Astrocyte (in vitro differentiated cells and primary cell): Measurements from ENCODE around the gene KDF1. TPM values are rescaled to one million over a fixed set of nuclear protein-coding genes. Genes with fewer than 3 reads are reported as not detected.
A peak's percentile ranks its signal among the peaks of the same experiment; 100 is the strongest.

Source experiments
- DNase-seq: peaks from one replicate; pipeline ENCODE4 v3.0.0-alpha.2; 2010; ENCODE audit warnings: low read depth
- FAIRE-seq: peaks from 2 replicates; lab custom pipeline; 2011; peaks lifted over from hg19 to GRCh38; lab: Jason Lieb, UNC
- H2AFZ ChIP-seq: 2 replicates; pipeline ENCODE4 v1.6.0; 2012; ENCODE audit warnings: low read depth, low read length, inconsistent platforms
- H3K27ac ChIP-seq: 2 replicates; pipeline ENCODE4 v1.5.1; 2011; ENCODE audit warnings: low read depth, low read length, inconsistent platforms
- H3K27me3 ChIP-seq: 2 replicates; pipeline ENCODE4 v1.6.0; 2011; ENCODE audit warnings: low read length, inconsistent platforms; ENCODE audit not compliant: insufficient read depth
- H3K36me3 ChIP-seq: 2 replicates; pipeline ENCODE4 v1.5.1; 2011; ENCODE audit warnings: low read length, inconsistent platforms; ENCODE audit not compliant: insufficient read depth
- H3K4me1 ChIP-seq: 2 replicates; pipeline ENCODE4 v1.5.1; 2011; ENCODE audit warnings: low read length, inconsistent platforms; ENCODE audit not compliant: insufficient read depth
- H3K4me2 ChIP-seq: 2 replicates; pipeline ENCODE4 v1.6.0; 2012; ENCODE audit warnings: low read length, inconsistent platforms
- H3K4me3 ChIP-seq: 2 replicates; pipeline ENCODE4 v1.5.1; 2011; ENCODE audit warnings: low read depth, mild to moderate bottlenecking, low read length, inconsistent platforms; ENCODE audit not compliant: insufficient read depth
- H3K79me2 ChIP-seq: 2 replicates; pipeline ENCODE4 v1.6.0; 2012; ENCODE audit warnings: mild to moderate bottlenecking, low read length, inconsistent platforms; ENCODE audit not compliant: insufficient read depth
- H3K9ac ChIP-seq: 2 replicates; pipeline ENCODE4 v1.6.0; 2012; ENCODE audit warnings: mild to moderate bottlenecking, low read length, inconsistent platforms
- H3K9me3 ChIP-seq: 2 replicates; pipeline ENCODE4 v1.5.1; 2012; ENCODE audit warnings: low read depth, mild to moderate bottlenecking, low read length, inconsistent platforms; ENCODE audit not compliant: insufficient read depth
- H4K20me1 ChIP-seq: 2 replicates; pipeline ENCODE4 v1.6.0; 2012; ENCODE audit warnings: low read length, inconsistent platforms; ENCODE audit not compliant: insufficient read depth
- H3K27ac Mint-ChIP-seq: one replicate; pipeline ENCODE4 v1.8.0; 2021; ENCODE audit warnings: mild to moderate bottlenecking, mixed read lengths; ENCODE audit not compliant: unreplicated experiment
- H3K27me3 Mint-ChIP-seq: one replicate; pipeline ENCODE4 v1.8.0; 2021; ENCODE audit warnings: low read depth, mixed read lengths; ENCODE audit not compliant: unreplicated experiment
- H3K36me3 Mint-ChIP-seq: one replicate; pipeline ENCODE4 v1.8.0; 2021; ENCODE audit warnings: low read depth, mixed read lengths; ENCODE audit not compliant: unreplicated experiment
- H3K4me1 Mint-ChIP-seq: one replicate; pipeline ENCODE4 v1.8.0; 2021; ENCODE audit warnings: low read depth, mixed read lengths; ENCODE audit not compliant: unreplicated experiment
- H3K4me3 Mint-ChIP-seq: one replicate; pipeline ENCODE4 v1.8.0; 2021; ENCODE audit warnings: mild to moderate bottlenecking, moderate library complexity, mixed read lengths; ENCODE audit not compliant: unreplicated experiment
- H3K9me3 Mint-ChIP-seq: one replicate; pipeline ENCODE4 v1.8.0; 2021; ENCODE audit warnings: mild to moderate bottlenecking, mixed read lengths; ENCODE audit not compliant: unreplicated experiment
- CTCF ChIP-seq: IDR thresholded peaks from 2 replicates; pipeline ENCODE4 v1.5.1; 2011; ENCODE audit warnings: low read depth, mild to moderate bottlenecking, inconsistent platforms, low read length, moderate library complexity; ENCODE audit not compliant: insufficient read depth
- EZH2 ChIP-seq: IDR thresholded peaks from 2 replicates; pipeline ENCODE4 v1.6.1; 2012; ENCODE audit warnings: mild to moderate bottlenecking, low read length, inconsistent platforms; ENCODE audit not compliant: insufficient read depth
- total RNA-seq: library from RNA; stranded (reverse); gene quantifications from 2 replicates; pipeline ENCODE4 v1.2.1, GENCODE V29; 2021

The KDF1 gene
- total RNA-seq, 1 donor from 2014 or later = 0.54 TPM

GRCh38 chr1:26994787-26995517 lies 34.7 kb upstream of the KDF1 start:
- Mint-ChIP-seq H3K27ac (peak overlapping the region; percentile 58), H3K4me1 (peaks cover 54% of the 10 kb centered on the region), H3K27me3 (no peaks in the 10 kb centered on the region), H3K9me3 (no peaks in the 10 kb centered on the region), H3K36me3 (peaks cover 6% of the 10 kb centered on the region), H3K4me3 (peak overlapping the region; percentile 90)
- Histone ChIP-seq H3K27ac (no peak overlapping the region), H3K9me3 (no peaks in the 10 kb centered on the region), H3K4me3 (peak overlapping the region; percentile 64), H2AFZ (peak overlapping the region; percentile 82), H3K27me3 (no peaks in the 10 kb centered on the region), H3K4me1 (peaks cover 57% of the 10 kb centered on the region), H3K36me3 (no peaks in the 10 kb centered on the region), H3K79me2 (peaks cover 11% of the 10 kb centered on the region), H3K9ac (peak overlapping the region; percentile 75), H3K4me2 (peak overlapping the region; percentile 90), H4K20me1 (peaks cover 18% of the 10 kb centered on the region)
- FAIRE-seq (no peak), DNase-seq (no peak)
- TF ChIP-seq CTCF = no peak
- no peak for TF ChIP-seq EZH2

GRCh38 chr1:26994020-26994786 lies 33.9 kb upstream of the KDF1 start:
- peaks cover 46% of the 10 kb centered on the region for H3K4me1 Mint-ChIP-seq

More at GRCh38 chr1:26994020-26994786, 33.9 kb upstream of the KDF1 start:
- Histone ChIP-seq H3K4me1 (peaks cover 50% of the 10 kb centered on the region), H3K27me3 (no peaks in the 10 kb centered on the region), H3K27ac (no peak overlapping the region), H4K20me1 (peaks cover 18% of the 10 kb centered on the region), H2AFZ (peak overlapping the region; percentile 82), H3K79me2 (peaks cover 11% of the 10 kb centered on the region), H3K9ac (peak overlapping the region; percentile 75), H3K4me3 (peak overlapping the region; percentile 64), H3K9me3 (no peaks in the 10 kb centered on the region), H3K4me2 (peak overlapping the region; percentile 90), H3K36me3 (no peaks in the 10 kb centered on the region)
- H3K27ac Mint-ChIP-seq = no peak overlapping the region
- no peak for TF ChIP-seq CTCF
- no peak for TF ChIP-seq EZH2
- H3K36me3 Mint-ChIP-seq = peaks cover 6% of the 10 kb centered on the region
- FAIRE-seq (no peak), DNase-seq (no peak)
- H3K27me3 Mint-ChIP-seq = no peaks in the 10 kb centered on the region
- H3K9me3 Mint-ChIP-seq = no peaks in the 10 kb centered on the region
- H3K4me3 Mint-ChIP-seq = peak overlapping the region; percentile 90
